CD4-positive, alpha-beta T cell (primary cell): Measurements from ENCODE around the gene SLC11A2. TPM values are rescaled to one million over a fixed set of nuclear protein-coding genes. Genes with fewer than 3 reads are reported as not detected.

Source experiments
- ATAC-seq: fragments of 200-7000 bp; cut with Tn5 transposase; one replicate; pipeline ENCODE4 v1.10.0; 2022; ENCODE audit warnings: mild to moderate bottlenecking; ENCODE audit not compliant: poor library complexity
- CTCF ChIA-PET: fragments of 350-600 bp; sonication (Branson Sonifier 250); formaldehyde crosslinking; loops from one replicate; lab custom pipeline; 2021; ENCODE audit warnings: antibody characterized with exemption, inconsistent platforms; lab: Charles Lee
- POLR2A ChIA-PET: fragments of 350-600 bp; sonication (Branson Sonifier 250); formaldehyde crosslinking; loops from one replicate; lab custom pipeline; 2021; ENCODE audit warnings: antibody characterized with exemption, inconsistent platforms; lab: Charles Lee
- DNase-seq, 14 experiments: peaks; one replicate each; pipeline ENCODE4 v3.0.0-alpha.2; 2013 to 2020; ENCODE audit warnings: mixed read lengths in 2 of 14
- H3K27ac ChIP-seq, 2 donors: one replicate each; pipeline versions ENCODE4 v1.5.1 to v1.7.0; 2013; ENCODE audit warnings: low read length in 2 of 2, low read depth in 1 of 2, mild to moderate bottlenecking in 1 of 2
- H3K27me3 ChIP-seq, 2 experiments: 1 replicate in 1 of 2; 2 replicates in 1 of 2; pipeline versions ENCODE4 v1.6.1 to v1.7.0; 2013; ENCODE audit warnings: low read length in 2 of 2, control low read depth in 1 of 2, mild to moderate bottlenecking in 1 of 2, moderate library complexity in 1 of 2; ENCODE audit not compliant: insufficient read depth in 2 of 2, control insufficient read depth in 1 of 2
- H3K36me3 ChIP-seq: one replicate; pipeline ENCODE4 v1.6.1; 2013; ENCODE audit warnings: low read length, control low read depth; ENCODE audit not compliant: insufficient read depth
- H3K4me1 ChIP-seq: one replicate; pipeline ENCODE4 v1.6.1; 2013; ENCODE audit warnings: low read length, control low read depth; ENCODE audit not compliant: insufficient read depth
- H3K4me3 ChIP-seq: one replicate; pipeline ENCODE4 v1.5.1; 2013; ENCODE audit warnings: mild to moderate bottlenecking, low read length, moderate library complexity
- H3K9me3 ChIP-seq, 2 experiments: 1 replicate in 1 of 2; 2 replicates in 1 of 2; pipeline versions ENCODE4 v1.6.1 to v1.7.0; 2013; ENCODE audit warnings: low read length in 2 of 2, mild to moderate bottlenecking in 2 of 2, control low read depth in 1 of 2, moderate library complexity in 1 of 2; ENCODE audit not compliant: control insufficient read depth in 1 of 2, insufficient read depth in 1 of 2
- H3K27ac Mint-ChIP-seq: one replicate; pipeline ENCODE4 v1.8.0; 2020; ENCODE audit warnings: mixed read lengths
- H3K27me3 Mint-ChIP-seq: one replicate; pipeline ENCODE4 v1.8.0; 2021; ENCODE audit warnings: mixed read lengths
- H3K36me3 Mint-ChIP-seq: one replicate; pipeline ENCODE4 v1.8.0; 2021; ENCODE audit warnings: low read depth, mixed read lengths
- H3K4me1 Mint-ChIP-seq: one replicate; pipeline ENCODE4 v1.8.0; 2021; ENCODE audit warnings: low read depth, mixed read lengths
- H3K4me3 Mint-ChIP-seq: one replicate; pipeline ENCODE4 v1.8.0; 2020; ENCODE audit warnings: mild to moderate bottlenecking, mixed read lengths
- H3K9me3 Mint-ChIP-seq: one replicate; pipeline ENCODE4 v1.8.0; 2020; ENCODE audit warnings: mixed read lengths
- intact Hi-C, 2 experiments: fragments of 100-400 bp; cut with DNase I in 1 of 2; cut with micrococcal nuclease in 1 of 2; formaldehyde crosslinking; loops; one replicate each; pipeline versions ENCODE4 v1.15.1 to v1.9.0; 2023 to 2025; cut with DNase I, micrococcal nuclease
- total RNA-seq, 174 experiments: library from RNA in 2 of 174; stranded (reverse) in 2 of 174; gene quantifications; one replicate each; pipeline ENCODE4 v1.2.3 and lab custom pipeline; 2021 to 2026
- TF ChIP-seq, protein P1 (sequence below): fragments of 200-600 bp; IDR thresholded peaks from one replicate; pipeline ENCODE4 v1.8.0; 2022; ENCODE audit warnings: antibody characterized with exemption, mild to moderate bottlenecking

Gene SLC11A2
- total RNA-seq, 2 experiments from 2014 or later: 43.6 to 47.7 TPM

- Mint-ChIP-seq H3K4me1 (peaks cover 9% of the 10 kb centered on the region), H3K27ac (peak overlapping the region; percentile 65), H3K27me3 (no peaks in the 10 kb centered on the region), H3K4me3 (no peak overlapping the region), H3K9me3 (no peaks in the 10 kb centered on the region), H3K36me3 (peaks cover 67% of the 10 kb centered on the region)
- no peak overlapping the region for H3K4me3 ChIP-seq
- no peaks in the 10 kb centered on the region for H3K9me3 ChIP-seq
- no peak overlapping the region for H3K27ac ChIP-seq
- peaks cover 52% of the 10 kb centered on the region for H3K36me3 ChIP-seq
- ChIA-PET POLR2A (interaction anchor here (1.1 to 3.6 kb wide), 2 partner anchors 21 to 223 kb away, joined by 6 to 17 read pairs; no protein-coding TSS in a partner anchor), CTCF (interaction anchor here (1.1 to 1.3 kb wide), 2 partner anchors 40 to 161 kb away, joined by 3 to 4 read pairs; no protein-coding TSS in a partner anchor)
- intact Hi-C loops: no loop called here
- DNase-seq: no peak
- H3K4me1 ChIP-seq: no peaks in the 10 kb centered on the region
- no peak for ATAC-seq
- H3K27me3 ChIP-seq: no peaks in the 10 kb centered on the region
- TF ChIP-seq, protein P1, sequence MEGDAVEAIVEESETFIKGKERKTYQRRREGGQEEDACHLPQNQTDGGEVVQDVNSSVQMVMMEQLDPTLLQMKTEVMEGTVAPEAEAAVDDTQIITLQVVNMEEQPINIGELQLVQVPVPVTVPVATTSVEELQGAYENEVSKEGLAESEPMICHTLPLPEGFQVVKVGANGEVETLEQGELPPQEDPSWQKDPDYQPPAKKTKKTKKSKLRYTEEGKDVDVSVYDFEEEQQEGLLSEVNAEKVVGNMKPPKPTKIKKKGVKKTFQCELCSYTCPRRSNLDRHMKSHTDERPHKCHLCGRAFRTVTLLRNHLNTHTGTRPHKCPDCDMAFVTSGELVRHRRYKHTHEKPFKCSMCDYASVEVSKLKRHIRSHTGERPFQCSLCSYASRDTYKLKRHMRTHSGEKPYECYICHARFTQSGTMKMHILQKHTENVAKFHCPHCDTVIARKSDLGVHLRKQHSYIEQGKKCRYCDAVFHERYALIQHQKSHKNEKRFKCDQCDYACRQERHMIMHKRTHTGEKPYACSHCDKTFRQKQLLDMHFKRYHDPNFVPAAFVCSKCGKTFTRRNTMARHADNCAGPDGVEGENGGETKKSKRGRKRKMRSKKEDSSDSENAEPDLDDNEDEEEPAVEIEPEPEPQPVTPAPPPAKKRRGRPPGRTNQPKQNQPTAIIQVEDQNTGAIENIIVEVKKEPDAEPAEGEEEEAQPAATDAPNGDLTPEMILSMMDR: no peak
These were observed 38.1 kb downstream of the SLC11A2 start for GRCh38 chr12:50988051-50988450.

- Mint-ChIP-seq H3K4me1 (peaks cover 9% of the 10 kb centered on the region), H3K36me3 (peaks cover 60% of the 10 kb centered on the region), H3K9me3 (no peaks in the 10 kb centered on the region), H3K4me3 (no peak overlapping the region), H3K27me3 (no peaks in the 10 kb centered on the region), H3K27ac (peak overlapping the region; percentile 65)
- Histone ChIP-seq H3K27me3 (no peaks in the 10 kb centered on the region), H3K9me3 (no peaks in the 10 kb centered on the region), H3K36me3 (peaks cover 43% of the 10 kb centered on the region), H3K4me1 (no peaks in the 10 kb centered on the region), H3K4me3 (no peak overlapping the region), H3K27ac (no peak overlapping the region)
- ATAC-seq (peak; percentile 78), DNase-seq (peak in 10 of 14 experiments; percentile 5 to 59 (median 11))
- ChIA-PET POLR2A (interaction anchor here (0.6 to 3.6 kb wide), 7 partner anchors 22 to 222 kb away, joined by 3 to 17 read pairs (median 4); no protein-coding TSS in a partner anchor), CTCF (interaction anchor here (0.5 to 1.3 kb wide), 7 partner anchors 17 to 430 kb away, joined by 3 to 6 read pairs (median 4); no protein-coding TSS in a partner anchor)
- TF ChIP-seq, protein P1: peak; percentile 58
- intact Hi-C loops: loop anchor here (1.0 to 2.0 kb wide), 3 partner anchors 162 to 222 kb away; no protein-coding TSS in a partner anchor
These were observed 39.0 kb downstream of the SLC11A2 start for GRCh38 chr12:50986966-50987737.

DNA sequence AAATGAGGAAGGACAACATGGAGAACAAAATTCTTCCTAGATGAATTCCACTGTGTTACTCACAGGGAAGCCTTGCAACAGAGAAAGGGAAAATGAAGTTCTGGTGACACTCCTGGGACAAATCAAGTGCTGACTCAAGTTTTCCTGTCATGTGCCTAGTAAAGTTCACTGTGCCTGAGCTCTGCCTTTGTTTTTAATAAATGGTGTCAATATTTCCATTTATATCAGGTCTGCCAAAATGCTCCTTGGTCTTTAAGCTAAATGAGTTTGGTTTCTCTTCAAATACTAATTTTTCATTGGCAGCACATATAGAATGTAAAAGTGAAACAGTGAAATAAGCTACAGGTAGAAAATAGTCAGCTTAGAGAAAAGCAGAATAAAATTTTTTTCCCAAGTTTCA, 40.9 kb downstream of the SLC11A2 start:
- H3K4me3 ChIP-seq: no peak overlapping the region
- ChIA-PET POLR2A (interaction anchor here (3.6 kb wide), 1 partner anchor 220 kb away, joined by 17 read pairs; no protein-coding TSS in a partner anchor), CTCF (interaction anchor here (0.8 to 1.5 kb wide), 2 partner anchors 24 to 220 kb away, joined by 3 to 5 read pairs; no protein-coding TSS in a partner anchor)
- no peaks in the 10 kb centered on the region for H3K9me3 ChIP-seq
- intact Hi-C loops: no loop called here
- Mint-ChIP-seq H3K4me3 (no peak overlapping the region), H3K9me3 (no peaks in the 10 kb centered on the region), H3K27me3 (no peaks in the 10 kb centered on the region), H3K4me1 (peaks cover 9% of the 10 kb centered on the region), H3K36me3 (peaks cover 49% of the 10 kb centered on the region), H3K27ac (peak overlapping the region; percentile 59)
- H3K27me3 ChIP-seq: no peaks in the 10 kb centered on the region
- TF ChIP-seq, protein P1: no peak
- ATAC-seq: no peak
- no peak for DNase-seq
- no peak overlapping the region for H3K27ac ChIP-seq
- H3K36me3 ChIP-seq: peaks cover 35% of the 10 kb centered on the region
- no peaks in the 10 kb centered on the region for H3K4me1 ChIP-seq
